Measurements from ENCODE around the gene RYR2. TPM values are rescaled to one million over a fixed set of nuclear protein-coding genes. Genes with fewer than 3 reads are reported as not detected.

The RYR2 gene
- total and polyA plus RNA-seq, 2 donors (not counting 1 experiment from before 2014, with no cell fraction given) = not detected

DNA sequence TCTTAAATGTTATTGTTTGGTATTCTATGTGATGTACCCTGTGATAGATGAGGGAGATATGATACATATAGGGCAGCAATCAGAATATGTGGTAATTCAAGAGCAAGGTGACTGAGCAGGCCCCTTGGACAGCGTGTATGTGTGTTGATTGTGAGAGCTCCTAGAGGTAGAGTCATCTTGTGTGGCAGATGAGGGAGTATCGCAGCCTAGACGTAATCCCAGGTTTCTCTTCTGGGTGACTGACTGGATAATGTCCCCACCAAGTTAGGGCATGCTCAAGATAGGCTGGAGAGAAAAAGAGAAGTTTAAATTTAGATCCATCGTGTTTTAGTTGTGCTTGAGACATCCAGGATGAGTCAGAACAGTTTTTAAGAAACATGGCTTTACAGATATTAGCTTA lies 663.5 kb downstream of the RYR2 start:
- no peaks in the 10 kb centered on the region for H3K4me1 ChIP-seq (ENCODE audit: control insufficient read depth in 2 of 2, insufficient read depth in 2 of 2, low read length in 2 of 2)
- Mint-ChIP-seq H3K27me3 (no peaks in the 10 kb centered on the region), H3K9me3 (ENCODE audit: insufficient read depth) (no peaks in the 10 kb centered on the region), H3K4me1 (no peaks in the 10 kb centered on the region), H3K4me3 (no peak overlapping the region), H3K27ac (no peak overlapping the region)
- H3K9me3 ChIP-seq (ENCODE audit: control extremely low read depth in 1 of 3, control insufficient read depth in 2 of 3, insufficient read depth in 1 of 3, low read length in 2 of 3) = no peaks in the 10 kb centered on the region
- TF ChIP-seq, protein P1, sequence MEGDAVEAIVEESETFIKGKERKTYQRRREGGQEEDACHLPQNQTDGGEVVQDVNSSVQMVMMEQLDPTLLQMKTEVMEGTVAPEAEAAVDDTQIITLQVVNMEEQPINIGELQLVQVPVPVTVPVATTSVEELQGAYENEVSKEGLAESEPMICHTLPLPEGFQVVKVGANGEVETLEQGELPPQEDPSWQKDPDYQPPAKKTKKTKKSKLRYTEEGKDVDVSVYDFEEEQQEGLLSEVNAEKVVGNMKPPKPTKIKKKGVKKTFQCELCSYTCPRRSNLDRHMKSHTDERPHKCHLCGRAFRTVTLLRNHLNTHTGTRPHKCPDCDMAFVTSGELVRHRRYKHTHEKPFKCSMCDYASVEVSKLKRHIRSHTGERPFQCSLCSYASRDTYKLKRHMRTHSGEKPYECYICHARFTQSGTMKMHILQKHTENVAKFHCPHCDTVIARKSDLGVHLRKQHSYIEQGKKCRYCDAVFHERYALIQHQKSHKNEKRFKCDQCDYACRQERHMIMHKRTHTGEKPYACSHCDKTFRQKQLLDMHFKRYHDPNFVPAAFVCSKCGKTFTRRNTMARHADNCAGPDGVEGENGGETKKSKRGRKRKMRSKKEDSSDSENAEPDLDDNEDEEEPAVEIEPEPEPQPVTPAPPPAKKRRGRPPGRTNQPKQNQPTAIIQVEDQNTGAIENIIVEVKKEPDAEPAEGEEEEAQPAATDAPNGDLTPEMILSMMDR (IDR thresholded peaks at IDR 0.05) = no peak
- TF ChIP-seq EZH2 (IDR thresholded peaks at IDR 0.05; ENCODE audit: borderline replicate concordance, insufficient read depth, low read depth, low read length, poor library complexity, severe bottlenecking) = no peak
- no peak for ATAC-seq (ENCODE audit: low read depth)
- H3K27ac ChIP-seq (ENCODE audit: low read length in 2 of 2) = no peak overlapping the region
- H3K27me3 ChIP-seq (replicated peaks in 1 of 4; ENCODE audit: control extremely low read depth in 1 of 4, control insufficient read depth in 3 of 4, insufficient read depth in 4 of 4, low read length in 3 of 4) = no peaks in the 10 kb centered on the region
- H3K4me3 ChIP-seq (ENCODE audit: control extremely low read depth in 1 of 5, extremely low read depth in 1 of 5, insufficient read depth in 1 of 5, low read depth in 2 of 5, low read length in 4 of 5) = no peak overlapping the region
- POLR2A ChIA-PET = no interaction called here
- no peak overlapping the region for H2AFZ ChIP-seq (ENCODE audit: insufficient read depth, low read depth, low read length, poor library complexity, severe bottlenecking)
- no peaks in the 10 kb centered on the region for H3K79me2 ChIP-seq (ENCODE audit: control insufficient read depth, insufficient read depth, low read length)
- WGBS (ENCODE audit: insufficient coverage) = 92% methylated on average over 4 of the region's 4 CpGs
- CTCF ChIA-PET = no interaction called here
- no peak for DNase-seq
- no peaks in the 10 kb centered on the region for H3K36me3 ChIP-seq (replicated peaks in 1 of 2; ENCODE audit: control extremely low read depth in 1 of 2, control insufficient read depth in 1 of 2, extremely low read depth in 1 of 2, insufficient read depth in 2 of 2, low read length in 1 of 2)
- H3K9ac ChIP-seq (ENCODE audit: low read length) = no peak overlapping the region
- no peaks in the 10 kb centered on the region for H4K20me1 ChIP-seq (ENCODE audit: control insufficient read depth, insufficient read depth, low read length, poor library complexity, severe bottlenecking)
- intact Hi-C loops (cut with micrococcal nuclease) = no loop called here
- no peak overlapping the region for H3K4me2 ChIP-seq (replicated peaks; ENCODE audit: low read depth, low read length, poor library complexity, severe bottlenecking)

DNA sequence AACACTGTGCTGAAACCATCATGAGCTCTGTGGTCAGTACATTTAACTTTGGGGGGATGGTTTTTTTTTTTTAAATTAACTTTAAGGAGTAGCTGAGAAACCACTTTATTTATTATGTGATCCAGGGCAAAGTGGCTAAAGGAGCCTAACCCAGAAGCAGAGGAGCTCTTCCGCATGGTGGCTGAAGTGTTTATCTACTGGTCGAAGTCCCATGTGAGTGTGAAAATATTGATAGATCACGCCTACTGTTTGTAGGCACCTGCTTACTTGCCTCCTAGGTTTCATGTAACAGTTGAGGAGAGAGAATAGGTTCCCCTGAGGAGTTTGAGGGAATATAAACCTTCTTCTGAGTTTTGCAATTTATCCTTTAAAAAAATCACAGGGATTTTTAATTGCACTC lies 667.4 kb downstream of the RYR2 start:
- Histone ChIP-seq H3K36me3 (replicated peaks in 1 of 2; ENCODE audit: control extremely low read depth in 1 of 2, control insufficient read depth in 1 of 2, extremely low read depth in 1 of 2, insufficient read depth in 2 of 2, low read length in 1 of 2) (no peaks in the 10 kb centered on the region), H3K27ac (ENCODE audit: low read length in 2 of 2) (no peak overlapping the region), H3K27me3 (replicated peaks in 1 of 4; ENCODE audit: control extremely low read depth in 1 of 4, control insufficient read depth in 3 of 4, insufficient read depth in 4 of 4, low read length in 3 of 4) (no peaks in the 10 kb centered on the region), H2AFZ (ENCODE audit: insufficient read depth, low read depth, low read length, poor library complexity, severe bottlenecking) (no peak overlapping the region), H3K79me2 (ENCODE audit: control insufficient read depth, insufficient read depth, low read length) (no peaks in the 10 kb centered on the region), H3K4me2 (replicated peaks; ENCODE audit: low read depth, low read length, poor library complexity, severe bottlenecking) (no peak overlapping the region), H4K20me1 (ENCODE audit: control insufficient read depth, insufficient read depth, low read length, poor library complexity, severe bottlenecking) (no peaks in the 10 kb centered on the region), H3K4me3 (ENCODE audit: control extremely low read depth in 1 of 5, extremely low read depth in 1 of 5, insufficient read depth in 1 of 5, low read depth in 2 of 5, low read length in 4 of 5) (no peak overlapping the region), H3K9ac (ENCODE audit: low read length) (no peak overlapping the region), H3K9me3 (ENCODE audit: control extremely low read depth in 1 of 3, control insufficient read depth in 2 of 3, insufficient read depth in 1 of 3, low read length in 2 of 3) (no peaks in the 10 kb centered on the region), H3K4me1 (ENCODE audit: control insufficient read depth in 2 of 2, insufficient read depth in 2 of 2, low read length in 2 of 2) (no peaks in the 10 kb centered on the region)
- no peak overlapping the region for H3K27ac Mint-ChIP-seq
- H3K27me3 Mint-ChIP-seq = no peaks in the 10 kb centered on the region
- WGBS (ENCODE audit: insufficient coverage) = 93% methylated on average over 2 of the region's 3 CpGs
- intact Hi-C loops (cut with micrococcal nuclease) = no loop called here
- DNase-seq (no peak), ATAC-seq (ENCODE audit: low read depth) (no peak)
- no peaks in the 10 kb centered on the region for H3K4me1 Mint-ChIP-seq
- no peak for TF ChIP-seq EZH2 (IDR thresholded peaks at IDR 0.05; ENCODE audit: borderline replicate concordance, insufficient read depth, low read depth, low read length, poor library complexity, severe bottlenecking)
- TF ChIP-seq, protein P1 (IDR thresholded peaks at IDR 0.05) = no peak
- ChIA-PET CTCF (no interaction called here), POLR2A (no interaction called here)
- no peaks in the 10 kb centered on the region for H3K9me3 Mint-ChIP-seq (ENCODE audit: insufficient read depth)
- H3K4me3 Mint-ChIP-seq = no peak overlapping the region
